NCI-H2171 (cell line): ENCODE measurements around the gene HES4.
"Not testable (repeated sequence)": the region's sequence is repeated elsewhere in the genome, so short reads cannot be mapped to it uniquely, and the experiment has no call there.

Experiments
- DNase-seq: peaks from one replicate; lab custom pipeline; 2025; lab: John Stamatoyannopoulos, UW

HES4 gene

GRCh38 chr1:997993-998744 is 1.7 kb downstream of the HES4 start:
- DNase-seq: peak; percentile 48

- no peak for DNase-seq
Measured at GRCh38 chr1:997713-997992, 2.2 kb downstream of the HES4 start.

GRCh38 chr1:996851-997712 is 2.8 kb downstream of the HES4 start:
- no peak for DNase-seq

GRCh38 chr1:995665-996633 is 3.9 kb downstream of the HES4 start:
- no peak for DNase-seq

GRCh38 chr1:994546-994945 is 5.4 kb downstream of the HES4 start:
- not testable (repeated sequence) for DNase-seq

- no peak for DNase-seq
Measured at GRCh38 chr1:993379-993995, 6.4 kb downstream of the HES4 start.

- no peak for DNase-seq
Measured at GRCh38 chr1:992362-992761, 7.5 kb downstream of the HES4 start.

- no peak for DNase-seq
Measured at GRCh38 chr1:991895-992294, 8.0 kb downstream of the HES4 start.

- DNase-seq: not testable (repeated sequence)
Measured at GRCh38 chr1:991275-991674, 8.6 kb downstream of the HES4 start.

- DNase-seq: not testable (repeated sequence)
Measured at GRCh38 chr1:988061-988460, 11.8 kb downstream of the HES4 start.

- DNase-seq: no peak
Measured at GRCh38 chr1:985126-985525, 14.8 kb downstream of the HES4 start.

- DNase-seq: no peak
Measured at GRCh38 chr1:984476-984814, 15.5 kb downstream of the HES4 start.

GRCh38 chr1:983798-984475 is 16.0 kb downstream of the HES4 start:
- no peak for DNase-seq

GRCh38 chr1:982765-983436 is 17.0 kb downstream of the HES4 start:
- DNase-seq: no peak

- DNase-seq: no peak
Measured at GRCh38 chr1:981955-982558, 17.8 kb downstream of the HES4 start, which contains the start of gene PERM1. Gene PERM1 (minus strand): TSS chr1:982093. CDS start chr1:981029, 1,064 bp downstream.

GRCh38 chr1:981491-981954 is 18.4 kb downstream of the HES4 start:
- no peak for DNase-seq

GRCh38 chr1:980602-981395 is 19.1 kb downstream of the HES4 start:
- no peak for DNase-seq

GRCh38 chr1:980137-980571 is 19.7 kb downstream of the HES4 start:
- no peak for DNase-seq

GRCh38 chr1:979744-980072 is 20.2 kb downstream of the HES4 start:
- no peak for DNase-seq
